ENCODE results near the gene GADL1.

DNA sequence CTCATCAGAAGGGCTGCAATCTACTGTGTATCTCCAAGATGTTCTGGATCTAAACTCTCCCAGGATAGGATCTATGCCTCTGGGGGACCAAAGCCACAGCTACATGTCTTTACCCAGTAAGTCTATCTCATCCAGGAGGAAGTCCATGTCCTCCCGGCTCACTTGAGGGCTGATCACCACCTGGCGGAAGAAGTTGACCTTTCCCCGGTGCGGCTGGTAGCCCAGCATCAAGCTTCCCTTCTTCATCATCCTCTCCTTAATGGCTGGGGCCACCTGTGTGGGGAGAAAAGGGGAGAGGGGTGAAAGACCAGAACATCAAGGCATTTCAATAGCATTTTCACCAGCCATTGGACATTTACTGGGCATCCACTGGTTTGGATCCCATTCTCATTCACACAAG is 166.3 kb downstream of the GADL1 start:
- TF ChIP-seq, protein P1, sequence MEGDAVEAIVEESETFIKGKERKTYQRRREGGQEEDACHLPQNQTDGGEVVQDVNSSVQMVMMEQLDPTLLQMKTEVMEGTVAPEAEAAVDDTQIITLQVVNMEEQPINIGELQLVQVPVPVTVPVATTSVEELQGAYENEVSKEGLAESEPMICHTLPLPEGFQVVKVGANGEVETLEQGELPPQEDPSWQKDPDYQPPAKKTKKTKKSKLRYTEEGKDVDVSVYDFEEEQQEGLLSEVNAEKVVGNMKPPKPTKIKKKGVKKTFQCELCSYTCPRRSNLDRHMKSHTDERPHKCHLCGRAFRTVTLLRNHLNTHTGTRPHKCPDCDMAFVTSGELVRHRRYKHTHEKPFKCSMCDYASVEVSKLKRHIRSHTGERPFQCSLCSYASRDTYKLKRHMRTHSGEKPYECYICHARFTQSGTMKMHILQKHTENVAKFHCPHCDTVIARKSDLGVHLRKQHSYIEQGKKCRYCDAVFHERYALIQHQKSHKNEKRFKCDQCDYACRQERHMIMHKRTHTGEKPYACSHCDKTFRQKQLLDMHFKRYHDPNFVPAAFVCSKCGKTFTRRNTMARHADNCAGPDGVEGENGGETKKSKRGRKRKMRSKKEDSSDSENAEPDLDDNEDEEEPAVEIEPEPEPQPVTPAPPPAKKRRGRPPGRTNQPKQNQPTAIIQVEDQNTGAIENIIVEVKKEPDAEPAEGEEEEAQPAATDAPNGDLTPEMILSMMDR (tag by site-specific recombination; IDR thresholded peaks at IDR 0.05) = no peak
- no peak for TF ChIP-seq HOXD13 (CRISPR knock-in tag; IDR thresholded peaks at IDR 0.05; ENCODE audit: borderline replicate concordance)
